Cerebellar nuclear complex (tissue), 1 donor: Measurements from ENCODE around the gene CCT5.
"Not testable (repeated sequence)": the region's sequence is repeated elsewhere in the genome, so short reads cannot be mapped to it uniquely, and the experiment has no call there.

Source experiments
- DNase-seq, 2 experiments: peaks; one replicate each; lab custom pipeline; 2025; lab: John Stamatoyannopoulos, UW

The CCT5 gene

GRCh38 chr5:10277773-10278630 is 27.9 kb downstream of the CCT5 start:
- no peak for DNase-seq

DNA sequence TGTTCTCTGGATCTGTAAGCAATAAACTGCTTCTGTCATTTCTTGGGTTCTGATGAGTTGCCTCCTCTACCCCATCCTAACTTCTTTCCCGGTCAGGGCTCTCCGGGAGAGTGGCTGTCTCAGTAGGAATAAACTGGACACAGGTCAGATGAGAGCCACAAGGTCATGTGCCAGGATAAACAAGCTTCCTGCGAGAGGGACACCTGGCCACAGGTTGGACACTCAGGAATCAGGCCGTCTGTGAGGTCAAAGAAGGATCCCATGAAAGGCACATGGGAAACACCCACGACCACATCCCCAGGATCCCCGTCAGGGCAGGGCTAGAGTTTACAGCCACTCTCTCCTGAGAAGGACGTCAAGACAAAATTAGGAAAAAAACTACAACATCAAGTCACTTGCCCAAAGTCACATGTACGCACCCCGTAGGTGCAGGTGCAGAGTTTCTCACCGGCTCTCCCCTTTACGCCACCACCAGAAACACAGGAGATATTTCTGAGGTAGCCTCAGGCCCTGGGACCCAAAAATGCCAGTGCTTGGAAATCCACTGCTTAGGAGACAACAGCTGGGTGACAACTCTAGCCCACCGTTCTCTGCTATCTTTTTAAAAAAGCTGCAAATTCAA is 28.7 kb downstream of the CCT5 start:
- DNase-seq, result no peak

DNA sequence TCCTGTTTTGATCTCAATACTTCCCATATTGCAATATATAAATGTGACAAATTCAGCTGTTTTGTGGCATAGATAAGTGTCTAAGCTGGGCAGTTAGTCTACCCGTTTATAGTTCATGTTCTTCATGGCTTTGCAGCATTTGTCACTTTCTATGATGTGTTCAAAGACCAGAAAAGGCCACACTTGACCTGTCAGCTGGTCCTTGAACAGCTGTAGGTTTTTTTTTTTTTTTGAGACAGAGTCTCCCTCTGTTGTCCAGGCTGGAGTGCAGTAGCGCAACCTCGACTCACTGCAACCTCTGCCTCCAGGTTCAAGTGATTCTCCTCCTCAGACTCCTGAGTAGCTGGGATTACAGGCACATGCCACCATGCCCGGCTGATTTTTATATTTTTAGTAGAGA is 29.2 kb downstream of the CCT5 start:
- no peak for DNase-seq

DNA sequence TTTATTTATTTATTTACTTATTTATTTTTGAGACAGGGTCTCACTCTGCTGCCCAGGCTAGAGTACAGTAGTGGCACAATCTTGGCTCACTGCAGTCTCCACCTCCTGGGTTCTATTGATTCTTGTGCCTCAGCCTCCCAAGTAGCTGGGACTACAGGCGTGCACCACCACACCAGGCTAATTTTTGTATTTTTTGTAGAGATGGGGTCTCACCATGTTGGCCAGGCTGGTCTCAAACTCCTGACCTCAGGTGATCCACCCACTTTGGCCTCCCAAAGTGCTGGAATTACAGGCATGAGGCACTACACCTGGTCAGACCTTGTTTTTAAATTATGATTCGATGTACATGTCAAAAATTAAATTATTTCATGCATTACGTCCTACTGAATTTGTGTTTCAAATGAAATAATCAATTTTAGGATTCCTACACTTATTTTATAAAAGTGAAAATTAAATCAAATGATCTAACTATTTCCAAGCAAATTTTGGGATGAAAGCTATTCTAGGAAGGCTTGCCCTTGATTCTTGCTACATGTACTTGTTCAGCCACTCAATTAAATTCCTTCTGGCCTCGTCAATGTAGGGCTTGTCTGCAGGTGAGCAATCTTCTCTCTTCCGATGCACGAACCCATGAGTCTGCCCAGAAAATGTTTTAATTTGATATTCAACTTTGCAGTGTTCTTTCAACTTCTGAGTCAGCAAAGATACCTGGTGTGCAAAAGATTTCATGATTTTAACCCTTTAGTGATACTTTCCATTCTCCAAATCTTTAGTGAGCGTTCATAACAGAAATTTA is 30.0 kb downstream of the CCT5 start:
- no peak for DNase-seq

- DNase-seq, result peak in 1 of 2 experiments; percentile 12
Measured at GRCh38 chr5:10283927-10284635, 34.0 kb downstream of the CCT5 start.

DNA sequence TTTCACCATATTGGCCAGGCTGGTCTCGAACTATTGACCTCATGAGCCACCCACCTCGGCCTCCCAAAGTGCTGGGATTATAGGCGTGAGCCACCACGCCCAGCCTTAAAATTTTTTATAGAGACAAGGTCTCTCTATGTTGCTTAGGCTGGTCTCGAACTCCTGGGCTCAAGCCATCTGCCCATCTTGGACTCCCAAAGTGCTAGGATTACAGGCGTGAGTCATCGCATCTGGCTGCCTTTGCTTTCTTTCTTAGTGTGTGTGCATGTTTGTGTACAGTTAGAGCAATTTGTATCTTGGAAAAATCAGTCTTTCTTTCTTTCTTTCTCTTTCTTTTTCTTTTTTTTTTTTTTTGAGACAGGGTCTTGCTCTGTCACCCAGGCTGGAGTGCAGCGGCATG is 35.3 kb downstream of the CCT5 start:
- DNase-seq, result not testable (repeated sequence)

DNA sequence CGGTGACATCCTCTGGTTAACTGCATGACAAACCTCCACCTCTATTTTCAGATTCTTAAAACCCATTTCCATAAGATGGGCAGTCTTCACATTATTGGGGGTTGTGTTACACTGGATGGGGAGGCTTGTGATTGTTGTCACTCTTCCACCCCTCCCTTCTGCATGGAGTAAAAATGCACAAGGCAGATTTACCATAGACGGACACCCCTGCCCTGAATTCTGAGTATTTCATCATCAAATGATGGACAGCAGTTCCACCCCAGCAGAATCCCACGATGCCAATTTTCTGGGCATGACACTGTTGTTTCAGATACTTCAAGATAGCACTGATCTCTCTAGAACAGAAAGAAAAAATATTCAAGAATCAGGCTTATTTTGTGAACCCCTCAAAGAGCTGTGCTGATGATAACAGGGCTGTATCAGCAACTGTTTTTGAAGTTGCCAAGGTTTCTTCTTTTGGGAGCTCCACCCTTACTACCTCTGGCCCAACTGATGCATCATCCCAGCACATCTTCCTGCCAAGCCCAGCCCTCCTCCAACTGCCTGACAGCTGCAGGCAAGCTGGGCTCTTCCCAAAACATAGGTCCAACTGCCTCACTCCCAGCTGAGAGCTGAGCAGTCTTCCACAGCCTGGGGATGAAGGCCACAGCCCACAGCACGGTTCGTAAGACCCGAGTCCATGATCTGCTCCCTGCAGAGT is 36.2 kb downstream of the CCT5 start:
- DNase-seq, result no peak

GRCh38 chr5:10286862-10287227 is 36.8 kb downstream of the CCT5 start:
- DNase-seq, result no peak

- no peak for DNase-seq
Measured at GRCh38 chr5:10288592-10289219, 38.6 kb downstream of the CCT5 start.

DNA sequence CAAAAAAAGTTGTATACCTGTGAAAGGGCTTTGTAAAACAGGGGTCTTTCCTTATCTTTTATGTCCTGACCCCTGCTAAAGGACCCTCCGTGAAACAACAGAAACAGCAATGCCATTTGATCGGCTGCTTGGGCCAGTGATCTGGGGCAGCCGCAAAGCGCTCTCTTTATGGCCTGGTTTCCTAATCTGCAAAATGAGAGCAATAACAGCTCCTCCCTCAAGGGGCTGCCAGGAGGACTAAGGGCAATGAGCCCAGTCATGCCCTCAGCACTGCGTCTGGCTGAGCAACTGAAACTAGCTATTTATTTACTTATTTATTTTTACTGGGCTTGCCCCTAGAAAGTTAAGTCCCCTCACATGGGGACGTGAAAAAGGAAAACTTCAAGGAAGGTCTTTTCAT is 39.3 kb downstream of the CCT5 start:
- no peak for DNase-seq

DNA sequence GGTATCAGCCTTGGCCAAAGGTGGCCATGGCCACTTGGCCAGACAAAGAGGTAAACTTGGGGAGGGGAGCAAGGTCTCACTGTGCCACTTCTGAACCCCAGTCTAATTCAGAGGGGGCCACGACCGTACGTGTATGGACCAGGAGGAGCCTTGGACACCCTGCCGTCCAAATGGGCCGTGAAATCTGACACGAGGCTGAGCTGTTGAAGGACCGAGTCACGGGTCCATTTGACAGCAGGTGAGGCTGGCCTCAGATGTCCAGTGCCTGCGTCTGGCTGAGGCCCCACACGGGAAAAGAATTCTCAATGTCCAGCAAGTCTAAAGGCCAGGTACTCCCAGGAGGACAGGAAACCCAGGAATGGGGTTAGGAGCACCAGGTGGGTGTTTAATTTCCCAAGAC is 39.9 kb downstream of the CCT5 start:
- no peak for DNase-seq

DNA sequence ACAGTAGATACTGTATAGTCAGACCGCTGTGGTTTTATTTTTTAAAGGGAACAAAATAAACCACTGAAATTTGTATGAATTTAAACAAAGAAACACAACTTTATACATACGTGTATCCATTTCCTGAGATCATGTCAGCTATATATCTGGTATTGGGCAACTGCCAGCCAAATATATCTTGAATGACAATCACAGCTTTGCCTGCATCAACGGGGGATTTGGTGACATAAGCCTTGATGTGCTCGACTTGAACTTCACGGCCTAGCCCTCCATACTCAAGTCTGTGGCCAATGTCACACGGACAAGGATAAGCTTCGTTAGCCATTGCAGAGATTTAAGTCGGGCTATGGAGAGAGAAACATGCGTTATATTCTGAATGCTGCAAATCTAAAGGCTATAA is 40.4 kb downstream of the CCT5 start:
- DNase-seq, result no peak

DNA sequence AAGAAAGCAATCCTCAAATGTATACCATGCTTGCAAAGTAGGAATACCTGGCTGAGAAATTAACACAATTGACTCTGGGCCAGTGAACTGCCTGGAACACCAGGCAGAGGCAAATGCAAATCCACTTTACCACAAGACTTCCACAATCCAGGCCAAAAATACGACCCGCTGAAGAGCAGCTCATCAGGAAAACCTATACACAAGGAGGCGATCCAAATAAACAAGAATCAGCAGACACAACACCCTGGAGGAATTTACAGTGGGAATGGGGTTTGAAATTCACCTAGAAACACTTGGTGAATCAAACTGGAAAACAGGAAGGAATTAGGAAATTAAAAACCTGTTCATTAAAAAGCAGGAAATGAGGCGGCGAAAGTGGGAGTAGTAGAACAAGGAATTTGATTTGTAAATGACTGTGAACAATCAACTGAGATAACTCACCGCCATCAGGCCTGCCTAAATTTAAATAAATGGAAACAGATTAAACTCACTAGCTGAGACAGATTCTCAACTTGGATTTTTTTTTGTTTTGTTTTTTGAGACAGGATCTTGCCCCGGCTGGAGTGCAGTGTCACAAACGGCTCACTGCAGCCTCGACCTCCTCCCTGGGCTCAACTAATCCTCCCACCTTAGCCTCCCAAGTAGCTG is 41.7 kb downstream of the CCT5 start:
- DNase-seq, result no peak

DNA sequence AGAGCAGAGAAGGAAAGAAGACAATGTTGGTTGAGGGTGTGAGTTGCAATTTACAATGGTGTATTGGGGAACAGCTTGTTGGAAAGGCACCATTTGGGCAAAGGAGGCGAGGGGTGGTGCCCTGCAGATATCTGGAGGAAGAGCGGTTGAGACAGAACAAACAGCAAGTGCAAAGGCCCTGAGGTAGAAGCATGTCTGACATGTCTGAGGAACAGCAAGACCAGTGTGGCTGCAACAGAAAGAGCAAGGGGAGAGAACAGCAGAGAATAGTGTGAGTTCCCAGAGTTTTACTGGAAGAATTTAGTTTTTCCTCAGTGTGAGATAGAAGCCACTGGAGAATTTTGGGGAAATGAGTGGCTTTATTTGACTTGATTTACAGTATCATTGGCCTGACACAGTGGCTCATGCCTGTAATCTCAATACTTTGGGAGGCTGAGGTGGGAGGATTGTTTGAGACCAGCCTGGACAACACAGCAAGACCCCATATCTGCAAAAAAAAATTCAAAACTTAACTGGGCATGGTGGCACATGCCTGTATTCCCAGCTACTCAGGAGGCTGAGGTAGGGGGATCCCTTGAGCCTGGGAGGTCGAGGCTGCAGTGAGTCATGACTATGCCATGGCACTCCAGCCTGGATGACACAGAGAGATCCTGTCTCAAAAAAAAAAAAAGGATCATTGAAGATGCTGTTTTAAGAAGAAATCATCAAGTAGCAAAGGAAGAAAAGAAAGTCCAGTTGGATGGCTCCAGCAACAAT is 44.0 kb downstream of the CCT5 start:
- no peak for DNase-seq

DNA sequence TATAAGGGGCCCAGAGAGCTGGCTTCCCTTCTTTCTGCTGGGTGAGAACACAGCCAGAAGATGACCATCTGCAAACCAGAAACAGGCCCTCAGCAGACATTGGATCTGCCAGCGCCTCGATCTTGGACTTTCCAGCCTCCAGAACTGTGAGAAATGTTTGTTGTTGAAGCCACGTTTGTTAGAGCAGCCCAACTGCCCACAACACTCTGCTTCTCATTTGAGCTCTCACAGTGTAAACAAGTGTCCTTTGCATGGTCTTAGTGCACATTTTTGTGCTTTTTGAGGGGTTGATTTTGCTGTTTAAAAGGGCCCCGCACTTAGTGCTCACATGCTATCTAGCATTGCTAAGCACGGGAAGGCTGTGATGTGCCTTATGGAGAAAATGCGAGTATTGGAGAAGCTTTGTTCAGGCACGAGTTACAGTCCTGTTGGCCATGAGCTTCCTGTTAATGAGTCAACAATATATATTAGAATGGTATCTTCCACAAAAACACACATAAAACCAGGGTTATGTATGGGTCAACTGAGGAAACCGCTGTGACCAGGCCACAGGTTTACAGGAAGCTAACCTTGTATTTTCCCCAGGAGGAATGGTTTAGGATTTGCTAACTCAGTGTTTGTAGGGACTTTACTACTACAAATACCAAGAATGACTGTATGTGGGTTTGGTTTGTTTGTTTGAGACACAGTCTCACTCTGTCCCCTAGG is 45.7 kb downstream of the CCT5 start:
- no peak for DNase-seq

DNA sequence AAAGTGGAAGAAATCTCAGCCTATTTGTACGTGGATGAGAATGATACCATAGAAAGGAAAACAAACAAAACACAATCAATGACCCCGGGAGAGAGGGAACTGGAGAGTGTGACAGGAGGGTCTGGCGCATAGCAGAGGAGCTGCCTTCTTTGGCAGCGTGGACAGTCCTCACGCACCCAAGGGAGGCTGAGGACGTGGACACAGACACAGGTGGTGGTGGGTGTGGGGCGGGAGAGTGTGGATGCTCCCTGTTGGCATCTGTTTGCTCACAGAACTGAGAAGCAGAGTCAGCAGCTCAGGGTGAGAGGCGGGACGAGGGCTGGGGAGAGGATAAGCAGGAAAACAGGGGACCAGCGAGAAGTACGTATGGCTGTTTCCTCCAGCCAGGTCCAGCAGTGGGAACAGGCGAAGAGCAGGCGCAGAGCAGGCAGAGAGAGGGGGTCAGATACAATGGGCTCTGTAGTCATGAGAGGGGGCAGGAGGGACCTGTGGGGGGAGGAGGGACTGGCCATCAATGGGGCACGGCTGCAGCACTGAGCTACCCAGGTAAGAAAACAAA is 47.6 kb downstream of the CCT5 start:
- DNase-seq, result no peak

DNA sequence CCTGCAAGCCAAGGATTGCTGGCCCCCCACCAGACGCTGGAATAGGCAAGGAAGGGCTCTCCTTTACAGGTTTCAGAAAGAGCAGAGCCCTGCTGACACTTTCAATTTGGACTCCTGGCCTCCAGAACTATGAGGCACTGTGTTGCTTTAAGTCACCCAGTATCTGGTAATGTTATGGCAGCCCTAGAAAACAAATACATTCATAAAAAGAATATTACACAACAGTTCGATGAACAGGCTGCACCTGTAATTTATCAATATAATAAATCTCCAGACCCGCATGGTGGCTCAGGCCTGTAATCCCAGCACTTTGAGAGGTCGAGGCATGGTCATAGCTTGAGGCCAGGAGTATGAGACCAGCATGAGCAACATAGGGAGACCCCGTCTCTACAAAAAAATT is 50.2 kb downstream of the CCT5 start:
- no peak for DNase-seq

- DNase-seq, result no peak
Measured at GRCh38 chr5:10301266-10301665, 51.2 kb downstream of the CCT5 start.
